DOHH2 (cell line): Measurements from ENCODE around the gene DTNB.

Experiments used
- EZH2phosphoT487 ChIP-seq: fragments of 200-600 bp; sonication (generic); IDR thresholded peaks from 2 replicates; pipeline ENCODE4 v1.6.1; 2017; ENCODE audit warnings: borderline replicate concordance, mild to moderate bottlenecking, antibody characterized with exemption, low read length, moderate library complexity, mixed read lengths
- TF ChIP-seq, protein P1 (sequence below): fragments of 200-600 bp; sonication (generic); IDR thresholded peaks from one replicate; pipeline ENCODE4 v1.5.1; 2014; ENCODE audit warnings: antibody characterized with exemption, mild to moderate bottlenecking, low read depth, low read length; ENCODE audit not compliant: poor library complexity, severe bottlenecking

DNA sequence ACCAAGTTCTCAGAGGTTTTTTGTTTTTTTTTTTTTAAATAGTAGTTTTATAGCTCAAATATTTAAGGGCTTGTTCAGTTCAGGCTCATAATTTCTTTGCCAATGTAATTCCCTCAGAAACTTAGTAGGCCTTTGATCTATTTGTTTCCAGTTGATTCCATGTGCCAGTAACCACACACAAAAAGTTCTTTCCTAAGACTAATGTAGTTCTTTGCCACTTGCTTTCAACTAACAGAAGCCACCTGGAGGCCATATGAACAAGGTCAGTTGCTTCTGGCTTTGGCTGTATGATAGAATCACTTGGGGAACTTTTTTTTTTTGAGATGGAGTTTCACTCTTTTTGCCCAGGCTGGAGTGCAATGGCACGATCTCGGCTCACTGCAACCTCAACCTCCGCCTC is 100.7 kb downstream of the DTNB start:
- TF ChIP-seq, protein P1, sequence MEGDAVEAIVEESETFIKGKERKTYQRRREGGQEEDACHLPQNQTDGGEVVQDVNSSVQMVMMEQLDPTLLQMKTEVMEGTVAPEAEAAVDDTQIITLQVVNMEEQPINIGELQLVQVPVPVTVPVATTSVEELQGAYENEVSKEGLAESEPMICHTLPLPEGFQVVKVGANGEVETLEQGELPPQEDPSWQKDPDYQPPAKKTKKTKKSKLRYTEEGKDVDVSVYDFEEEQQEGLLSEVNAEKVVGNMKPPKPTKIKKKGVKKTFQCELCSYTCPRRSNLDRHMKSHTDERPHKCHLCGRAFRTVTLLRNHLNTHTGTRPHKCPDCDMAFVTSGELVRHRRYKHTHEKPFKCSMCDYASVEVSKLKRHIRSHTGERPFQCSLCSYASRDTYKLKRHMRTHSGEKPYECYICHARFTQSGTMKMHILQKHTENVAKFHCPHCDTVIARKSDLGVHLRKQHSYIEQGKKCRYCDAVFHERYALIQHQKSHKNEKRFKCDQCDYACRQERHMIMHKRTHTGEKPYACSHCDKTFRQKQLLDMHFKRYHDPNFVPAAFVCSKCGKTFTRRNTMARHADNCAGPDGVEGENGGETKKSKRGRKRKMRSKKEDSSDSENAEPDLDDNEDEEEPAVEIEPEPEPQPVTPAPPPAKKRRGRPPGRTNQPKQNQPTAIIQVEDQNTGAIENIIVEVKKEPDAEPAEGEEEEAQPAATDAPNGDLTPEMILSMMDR: no peak
- TF ChIP-seq EZH2phosphoT487: no peak
